Liver (tissue), 9 donors: ENCODE results near the gene RALGPS1. TPM values are rescaled to one million over a fixed set of nuclear protein-coding genes. Genes with fewer than 3 reads are reported as not detected.

ENCODE experiments used
- DNase-seq: peaks from one replicate; pipeline ENCODE4 v3.0.0-alpha.2; 2017; ENCODE audit warnings: low spot score
- H3K27ac ChIP-seq, 2 donors: one replicate each; pipeline ENCODE4 v1.7.0; 2013; ENCODE audit warnings: inconsistent platforms in 2 of 2, low read length in 2 of 2, control low read depth in 1 of 2, low read depth in 1 of 2, mild to moderate bottlenecking in 1 of 2
- H3K27me3 ChIP-seq, 4 donors: one replicate each; pipeline versions ENCODE4 v1.6.1 to v1.7.0; 2013; ENCODE audit warnings: low read length in 3 of 4, inconsistent platforms in 1 of 4, mild to moderate bottlenecking in 1 of 4, moderate library complexity in 1 of 4; ENCODE audit not compliant: control insufficient read depth in 4 of 4, insufficient read depth in 4 of 4
- H3K36me3 ChIP-seq, 4 donors: one replicate each; pipeline versions ENCODE4 v1.6.1 to v1.7.0; 2013; ENCODE audit warnings: low read length in 3 of 4, mild to moderate bottlenecking in 3 of 4, low read depth in 1 of 4, moderate library complexity in 1 of 4; ENCODE audit not compliant: control insufficient read depth in 4 of 4, insufficient read depth in 3 of 4
- H3K4me1 ChIP-seq, 4 donors: one replicate each; pipeline versions ENCODE4 v1.6.1 to v1.7.0; 2013; ENCODE audit warnings: low read length in 3 of 4, mild to moderate bottlenecking in 3 of 4, moderate library complexity in 1 of 4; ENCODE audit not compliant: control insufficient read depth in 4 of 4, insufficient read depth in 4 of 4
- H3K4me3 ChIP-seq, 3 donors: one replicate each; pipeline versions ENCODE4 v1.6.1 to v1.7.0; 2013; ENCODE audit warnings: low read length in 3 of 3, control low read depth in 1 of 3, low read depth in 1 of 3, mild to moderate bottlenecking in 1 of 3
- H3K9ac ChIP-seq, 2 donors: one replicate each; pipeline ENCODE4 v1.7.0; 2013; ENCODE audit warnings: low read length in 2 of 2, mild to moderate bottlenecking in 2 of 2, moderate library complexity in 2 of 2, control low read depth in 1 of 2, low read depth in 1 of 2
- H3K9me3 ChIP-seq, 4 donors: one replicate each; pipeline versions ENCODE4 v1.6.1 to v1.7.0; 2013; ENCODE audit warnings: low read length in 3 of 4; ENCODE audit not compliant: control insufficient read depth in 4 of 4
- FOXA1 ChIP-seq: IDR thresholded peaks from 2 replicates; pipeline ENCODE4 v1.6.1; 2016; ENCODE audit warnings: antibody characterized with exemption
- FOXA2 ChIP-seq: IDR thresholded peaks from 2 replicates; pipeline ENCODE4 v1.6.1; 2016; ENCODE audit warnings: antibody characterized with exemption
- GABPA ChIP-seq, 2 donors: IDR thresholded peaks in 1 of 2; conservative IDR thresholded peaks in 1 of 2; 2 replicates each; pipeline ENCODE4 v1.6.1; 2016; ENCODE audit warnings: antibody characterized with exemption in 2 of 2, mild to moderate bottlenecking in 1 of 2, moderate library complexity in 1 of 2
- HNF4A ChIP-seq, 2 donors: conservative IDR thresholded peaks; 2 replicates each; pipeline ENCODE4 v1.6.1; 2016; ENCODE audit warnings: antibody characterized with exemption in 2 of 2, mild to moderate bottlenecking in 2 of 2
- HNF4G ChIP-seq: IDR thresholded peaks from 2 replicates; pipeline ENCODE4 v1.6.1; 2016; ENCODE audit warnings: antibody characterized with exemption
- JUND ChIP-seq, 2 donors: IDR thresholded peaks; 2 replicates each; pipeline ENCODE4 v1.6.1; 2016; ENCODE audit warnings: antibody characterized with exemption in 2 of 2
- NR2F2 ChIP-seq: IDR thresholded peaks from 2 replicates; pipeline ENCODE4 v1.6.1; 2016; ENCODE audit warnings: antibody characterized with exemption
- RXRA ChIP-seq, 2 donors: IDR thresholded peaks; 2 replicates each; pipeline ENCODE4 v1.6.1; 2017 to 2018; ENCODE audit warnings: antibody characterized with exemption in 2 of 2, mild to moderate bottlenecking in 1 of 2
- SP1 ChIP-seq: IDR thresholded peaks from 2 replicates; pipeline ENCODE4 v1.6.1; 2018; ENCODE audit warnings: antibody characterized with exemption, mild to moderate bottlenecking
- TAF1 ChIP-seq: conservative IDR thresholded peaks from 2 replicates; pipeline ENCODE4 v1.6.1; 2016; ENCODE audit warnings: antibody characterized with exemption, mild to moderate bottlenecking
- YY1 ChIP-seq: IDR thresholded peaks from 2 replicates; pipeline ENCODE4 v1.6.1; 2016; ENCODE audit warnings: antibody characterized with exemption, mild to moderate bottlenecking
- WGBS: extraction: QIAGEN DNeasy Blood & Tissue Kit; methylation state at CpG from one replicate; pipeline ENCODE4 v1.1.7; 2013; 5-methylcytosine and 5-hydroxymethylcytosine counted together
- polyA plus RNA-seq, 2 donors: library from polyadenylated mRNA; stranded (reverse) in 1 of 2; unstranded in 1 of 2; fragments of 200-250 nt in 1 of 2; fragments of >200 nt in 1 of 2; fragmentation: Nextera tagmentation in 1 of 2; extraction: Ambion mirVana in 1 of 2; gene quantifications; one replicate each; pipeline versions ENCODE4 v1.2.1 to v1.2.3, GENCODE V29; 2013 to 2015
- total RNA-seq, 2 donors: library from RNA; depleted of rRNA; stranded (reverse); fragments of >200 nt; gene quantifications; one replicate each; pipeline ENCODE4 v1.2.3, GENCODE V29; 2014
- TF ChIP-seq, protein P1 (sequence below): fragments of 150-350 bp; IDR thresholded peaks from 2 replicates; pipeline ENCODE4 v1.5.1; 2017; ENCODE audit warnings: improper control_type of control experiment, low read depth, low read length; ENCODE audit not compliant: missing input control
- TF ChIP-seq, protein P2 (sequence below): IDR thresholded peaks from 2 replicates; pipeline ENCODE4 v1.6.1; 2016; ENCODE audit warnings: antibody characterized with exemption, mild to moderate bottlenecking
- TF ChIP-seq, protein P3 (sequence below): IDR thresholded peaks from 2 replicates; pipeline ENCODE4 v1.6.1; 2016; ENCODE audit warnings: antibody characterized with exemption
- TF ChIP-seq, protein P4 (sequence below): IDR thresholded peaks from 2 replicates; pipeline ENCODE4 v1.6.1; 2016; ENCODE audit warnings: antibody characterized with exemption
- TF ChIP-seq, protein P5 (sequence below): IDR thresholded peaks from 2 replicates; pipeline ENCODE4 v1.6.1; 2016; ENCODE audit warnings: antibody characterized with exemption
- donor health status: healthy.
- donor health status: healthy.
- donor health status: healthy.
- donor health status: healthy.
- donor health status: healthy.

The RALGPS1 gene
- total and polyA plus RNA-seq, 4 donors: 1.4 to 2.7 (median 2.0) TPM

DNA sequence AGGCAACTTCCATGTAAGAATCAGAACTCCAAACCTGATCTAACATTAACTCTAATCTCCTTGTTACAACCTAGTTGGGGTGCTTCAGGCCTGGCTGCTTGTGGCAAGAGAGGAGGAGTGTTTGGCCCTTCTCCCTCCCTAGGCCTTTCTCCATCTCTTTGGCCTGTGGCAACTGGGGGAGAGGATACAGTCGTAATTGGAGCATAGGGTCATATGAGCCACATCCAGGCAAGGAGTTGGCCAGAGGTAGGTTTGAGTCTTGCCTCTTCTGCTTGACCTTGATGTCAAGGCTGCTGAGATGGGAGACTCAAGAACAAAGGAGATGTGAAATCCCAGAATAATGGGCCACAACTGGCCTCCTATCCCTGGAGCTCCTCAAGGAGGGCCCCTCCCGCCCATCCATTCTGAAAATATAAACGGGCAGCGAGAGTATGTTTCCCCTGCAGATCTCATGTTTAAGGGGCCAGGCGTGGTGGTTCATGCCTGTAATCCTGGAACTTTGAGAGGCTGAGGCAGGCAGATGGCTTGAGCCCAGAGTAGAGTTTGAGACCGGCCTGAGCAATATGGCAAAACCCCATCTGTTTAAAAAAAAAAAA lies 267.1 kb downstream of the RALGPS1 start:
- Histone ChIP-seq H3K27me3 (no peaks in the 10 kb centered on the region), H3K4me1 (peaks cover 0 to 17% (median 12%) of the 10 kb centered on the region in 4 donors), H3K36me3 (no peaks in the 10 kb centered on the region), H3K9me3 (no peaks in the 10 kb centered on the region), H3K27ac (no peak overlapping the region), H3K9ac (no peak overlapping the region), H3K4me3 (no peak overlapping the region)
- no peak for DNase-seq
- 96% methylated on average over 6 of the region's 6 CpGs for WGBS
- TF ChIP-seq, protein P1, sequence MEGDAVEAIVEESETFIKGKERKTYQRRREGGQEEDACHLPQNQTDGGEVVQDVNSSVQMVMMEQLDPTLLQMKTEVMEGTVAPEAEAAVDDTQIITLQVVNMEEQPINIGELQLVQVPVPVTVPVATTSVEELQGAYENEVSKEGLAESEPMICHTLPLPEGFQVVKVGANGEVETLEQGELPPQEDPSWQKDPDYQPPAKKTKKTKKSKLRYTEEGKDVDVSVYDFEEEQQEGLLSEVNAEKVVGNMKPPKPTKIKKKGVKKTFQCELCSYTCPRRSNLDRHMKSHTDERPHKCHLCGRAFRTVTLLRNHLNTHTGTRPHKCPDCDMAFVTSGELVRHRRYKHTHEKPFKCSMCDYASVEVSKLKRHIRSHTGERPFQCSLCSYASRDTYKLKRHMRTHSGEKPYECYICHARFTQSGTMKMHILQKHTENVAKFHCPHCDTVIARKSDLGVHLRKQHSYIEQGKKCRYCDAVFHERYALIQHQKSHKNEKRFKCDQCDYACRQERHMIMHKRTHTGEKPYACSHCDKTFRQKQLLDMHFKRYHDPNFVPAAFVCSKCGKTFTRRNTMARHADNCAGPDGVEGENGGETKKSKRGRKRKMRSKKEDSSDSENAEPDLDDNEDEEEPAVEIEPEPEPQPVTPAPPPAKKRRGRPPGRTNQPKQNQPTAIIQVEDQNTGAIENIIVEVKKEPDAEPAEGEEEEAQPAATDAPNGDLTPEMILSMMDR: no peak
- TF ChIP-seq, protein P2, sequence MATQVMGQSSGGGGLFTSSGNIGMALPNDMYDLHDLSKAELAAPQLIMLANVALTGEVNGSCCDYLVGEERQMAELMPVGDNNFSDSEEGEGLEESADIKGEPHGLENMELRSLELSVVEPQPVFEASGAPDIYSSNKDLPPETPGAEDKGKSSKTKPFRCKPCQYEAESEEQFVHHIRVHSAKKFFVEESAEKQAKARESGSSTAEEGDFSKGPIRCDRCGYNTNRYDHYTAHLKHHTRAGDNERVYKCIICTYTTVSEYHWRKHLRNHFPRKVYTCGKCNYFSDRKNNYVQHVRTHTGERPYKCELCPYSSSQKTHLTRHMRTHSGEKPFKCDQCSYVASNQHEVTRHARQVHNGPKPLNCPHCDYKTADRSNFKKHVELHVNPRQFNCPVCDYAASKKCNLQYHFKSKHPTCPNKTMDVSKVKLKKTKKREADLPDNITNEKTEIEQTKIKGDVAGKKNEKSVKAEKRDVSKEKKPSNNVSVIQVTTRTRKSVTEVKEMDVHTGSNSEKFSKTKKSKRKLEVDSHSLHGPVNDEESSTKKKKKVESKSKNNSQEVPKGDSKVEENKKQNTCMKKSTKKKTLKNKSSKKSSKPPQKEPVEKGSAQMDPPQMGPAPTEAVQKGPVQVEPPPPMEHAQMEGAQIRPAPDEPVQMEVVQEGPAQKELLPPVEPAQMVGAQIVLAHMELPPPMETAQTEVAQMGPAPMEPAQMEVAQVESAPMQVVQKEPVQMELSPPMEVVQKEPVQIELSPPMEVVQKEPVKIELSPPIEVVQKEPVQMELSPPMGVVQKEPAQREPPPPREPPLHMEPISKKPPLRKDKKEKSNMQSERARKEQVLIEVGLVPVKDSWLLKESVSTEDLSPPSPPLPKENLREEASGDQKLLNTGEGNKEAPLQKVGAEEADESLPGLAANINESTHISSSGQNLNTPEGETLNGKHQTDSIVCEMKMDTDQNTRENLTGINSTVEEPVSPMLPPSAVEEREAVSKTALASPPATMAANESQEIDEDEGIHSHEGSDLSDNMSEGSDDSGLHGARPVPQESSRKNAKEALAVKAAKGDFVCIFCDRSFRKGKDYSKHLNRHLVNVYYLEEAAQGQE: no peak
- TF ChIP-seq SP1: no peak
- TF ChIP-seq JUND (IDR thresholded peaks at IDR 0.05): no peak
- no peak for TF ChIP-seq TAF1
- no peak for TF ChIP-seq RXRA (IDR thresholded peaks at IDR 0.05)
- TF ChIP-seq FOXA1: no peak
- TF ChIP-seq, protein P3, sequence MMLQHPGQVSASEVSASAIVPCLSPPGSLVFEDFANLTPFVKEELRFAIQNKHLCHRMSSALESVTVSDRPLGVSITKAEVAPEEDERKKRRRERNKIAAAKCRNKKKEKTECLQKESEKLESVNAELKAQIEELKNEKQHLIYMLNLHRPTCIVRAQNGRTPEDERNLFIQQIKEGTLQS: no peak
- TF ChIP-seq HNF4G: no peak
- TF ChIP-seq GABPA (IDR thresholded peaks at IDR 0.05 in 1 of 2, conservative IDR thresholded peaks at IDR 0.05 in 1 of 2): no peak
- TF ChIP-seq YY1: no peak
- no peak for TF ChIP-seq FOXA2
- TF ChIP-seq NR2F2: no peak

DNA sequence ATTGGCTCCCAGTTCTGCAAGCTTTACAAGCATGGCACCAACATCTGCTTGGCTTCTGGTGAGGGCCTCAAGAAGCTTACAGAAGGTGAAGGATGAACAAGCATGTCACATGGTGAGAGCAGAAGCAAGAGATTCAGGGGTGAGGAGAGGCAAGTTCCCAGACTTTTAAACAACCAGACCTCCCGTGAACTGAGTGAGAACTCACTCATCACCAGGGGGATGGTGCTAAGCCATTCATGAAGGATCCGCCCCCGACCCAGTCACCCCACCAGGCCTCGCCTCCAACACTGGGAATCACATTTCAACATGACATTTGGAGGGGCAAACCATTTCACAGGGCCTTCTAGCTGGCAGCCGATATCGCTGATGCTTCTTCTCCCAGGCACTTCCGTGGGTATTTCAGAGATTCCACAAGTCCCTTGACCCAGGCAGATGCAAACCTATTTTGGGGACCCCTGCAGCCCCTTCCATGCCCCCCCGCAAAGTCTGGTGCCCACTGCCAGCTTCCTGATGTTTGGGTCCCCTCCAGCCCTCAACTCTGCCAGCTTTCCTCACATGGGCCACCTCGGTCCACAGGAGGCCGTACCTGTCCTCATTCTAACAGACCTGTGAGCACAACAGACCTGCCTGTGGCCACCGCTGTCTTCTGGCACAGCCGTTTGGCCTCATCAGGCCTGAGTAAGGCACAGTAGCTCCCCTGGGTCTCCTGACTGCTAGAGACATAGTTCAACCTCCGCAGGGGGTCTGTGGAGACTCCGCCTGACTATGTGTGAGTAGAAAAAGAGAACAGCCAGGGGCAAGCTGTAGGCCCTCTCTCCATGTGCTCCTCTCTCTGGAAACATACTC lies 268.5 kb downstream of the RALGPS1 start:
- Histone ChIP-seq H3K27ac (no peak overlapping the region), H3K9me3 (no peaks in the 10 kb centered on the region), H3K27me3 (no peaks in the 10 kb centered on the region), H3K4me3 (no peak overlapping the region), H3K36me3 (no peaks in the 10 kb centered on the region), H3K4me1 (peaks cover 0 to 17% (median 12%) of the 10 kb centered on the region in 4 donors), H3K9ac (no peak overlapping the region)
- DNase-seq: no peak
- WGBS: 96% methylated on average over 14 of the region's 14 CpGs
- TF ChIP-seq, protein P2: no peak
- TF ChIP-seq, protein P1: no peak
- TF ChIP-seq FOXA2 (no peak), NR2F2 (no peak), HNF4A (conservative IDR thresholded peaks at IDR 0.05) (no peak), SP1 (no peak), FOXA1 (no peak)
- TF ChIP-seq, protein P4, sequence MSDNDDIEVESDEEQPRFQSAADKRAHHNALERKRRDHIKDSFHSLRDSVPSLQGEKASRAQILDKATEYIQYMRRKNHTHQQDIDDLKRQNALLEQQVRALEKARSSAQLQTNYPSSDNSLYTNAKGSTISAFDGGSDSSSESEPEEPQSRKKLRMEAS: no peak
- TF ChIP-seq, protein P5, sequence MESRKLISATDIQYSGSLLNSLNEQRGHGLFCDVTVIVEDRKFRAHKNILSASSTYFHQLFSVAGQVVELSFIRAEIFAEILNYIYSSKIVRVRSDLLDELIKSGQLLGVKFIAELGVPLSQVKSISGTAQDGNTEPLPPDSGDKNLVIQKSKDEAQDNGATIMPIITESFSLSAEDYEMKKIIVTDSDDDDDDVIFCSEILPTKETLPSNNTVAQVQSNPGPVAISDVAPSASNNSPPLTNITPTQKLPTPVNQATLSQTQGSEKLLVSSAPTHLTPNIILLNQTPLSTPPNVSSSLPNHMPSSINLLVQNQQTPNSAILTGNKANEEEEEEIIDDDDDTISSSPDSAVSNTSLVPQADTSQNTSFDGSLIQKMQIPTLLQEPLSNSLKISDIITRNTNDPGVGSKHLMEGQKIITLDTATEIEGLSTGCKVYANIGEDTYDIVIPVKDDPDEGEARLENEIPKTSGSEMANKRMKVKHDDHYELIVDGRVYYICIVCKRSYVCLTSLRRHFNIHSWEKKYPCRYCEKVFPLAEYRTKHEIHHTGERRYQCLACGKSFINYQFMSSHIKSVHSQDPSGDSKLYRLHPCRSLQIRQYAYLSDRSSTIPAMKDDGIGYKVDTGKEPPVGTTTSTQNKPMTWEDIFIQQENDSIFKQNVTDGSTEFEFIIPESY: no peak
